Activated CD4-positive, alpha-beta memory T cell treated with anti-CD3 and anti-CD28 coated beads, Interleukin-2, amount 10 ng/mL, durations not matched to agents 7 days and 5 days (primary cell): ENCODE data around the gene KLRK1. TPM values are rescaled to one million over a fixed set of nuclear protein-coding genes. Genes with fewer than 3 reads are reported as not detected.
"Not testable (repeated sequence)": the region's sequence is repeated elsewhere in the genome, so short reads cannot be mapped to it uniquely, and the experiment has no call there.

ENCODE experiments used
- CTCF ChIA-PET: fragments of 350-600 bp; sonication (Branson Sonifier 250); formaldehyde crosslinking; loops from one replicate; lab custom pipeline; 2021; ENCODE audit warnings: antibody characterized with exemption, inconsistent platforms; lab: Charles Lee
- POLR2A ChIA-PET: fragments of 350-600 bp; sonication (Branson Sonifier 250); formaldehyde crosslinking; loops from one replicate; lab custom pipeline; 2021; ENCODE audit warnings: antibody characterized with exemption; lab: Charles Lee
- DNase-seq: peaks from one replicate; pipeline ENCODE4 v3.0.0-alpha.2; 2020
- H3K27ac Mint-ChIP-seq: one replicate; pipeline ENCODE4 v1.8.0; 2021; ENCODE audit warnings: mild to moderate bottlenecking, mixed read lengths
- H3K27me3 Mint-ChIP-seq: one replicate; pipeline ENCODE4 v1.8.0; 2021; ENCODE audit warnings: mixed read lengths
- H3K36me3 Mint-ChIP-seq: one replicate; pipeline ENCODE4 v1.8.0; 2021; ENCODE audit warnings: low read depth, mixed read lengths
- H3K4me1 Mint-ChIP-seq: one replicate; pipeline ENCODE4 v1.8.0; 2021; ENCODE audit warnings: mixed read lengths
- H3K4me3 Mint-ChIP-seq: one replicate; pipeline ENCODE4 v1.8.0; 2021; ENCODE audit warnings: mild to moderate bottlenecking, mixed read lengths
- H3K9me3 Mint-ChIP-seq: one replicate; pipeline ENCODE4 v1.8.0; 2021; ENCODE audit warnings: mixed read lengths
- total RNA-seq, 2 experiments: library from RNA; stranded (reverse); gene quantifications; one replicate each; pipeline ENCODE4 v1.2.3, GENCODE V29; 2021

The KLRK1 gene
- total RNA-seq, 2 experiments from 2014 or later: 0.43 to 0.93 TPM

GRCh38 chr12:10381928-10382628 is 7.8 kb downstream of the KLRK1 start:
- H3K9me3 Mint-ChIP-seq: no peaks in the 10 kb centered on the region
- H3K4me1 Mint-ChIP-seq: no peaks in the 10 kb centered on the region
- DNase-seq: no peak
- H3K36me3 Mint-ChIP-seq: no peaks in the 10 kb centered on the region
- ChIA-PET POLR2A (no interaction called here), CTCF (no interaction called here)
- H3K27ac Mint-ChIP-seq: no peak overlapping the region
- H3K27me3 Mint-ChIP-seq: peaks cover 20% of the 10 kb centered on the region
- H3K4me3 Mint-ChIP-seq: no peak overlapping the region

GRCh38 chr12:10378737-10379136 is 11.1 kb downstream of the KLRK1 start:
- H3K27ac Mint-ChIP-seq, H3K36me3 Mint-ChIP-seq, H3K4me3 Mint-ChIP-seq, POLR2A ChIA-PET, H3K9me3 Mint-ChIP-seq, H3K4me1 Mint-ChIP-seq, CTCF ChIA-PET, DNase-seq: not testable (repeated sequence)
- peaks cover 17% of the 10 kb centered on the region for H3K27me3 Mint-ChIP-seq

GRCh38 chr12:10374624-10375018 is 15.2 kb downstream of the KLRK1 start:
- no peak overlapping the region for H3K27ac Mint-ChIP-seq
- H3K4me1 Mint-ChIP-seq: peaks cover 7% of the 10 kb centered on the region
- no peaks in the 10 kb centered on the region for H3K9me3 Mint-ChIP-seq
- ChIA-PET POLR2A (no interaction called here), CTCF (no interaction called here)
- no peaks in the 10 kb centered on the region for H3K36me3 Mint-ChIP-seq
- peaks cover 14% of the 10 kb centered on the region for H3K27me3 Mint-ChIP-seq
- no peak overlapping the region for H3K4me3 Mint-ChIP-seq
- DNase-seq: no peak

- H3K36me3 Mint-ChIP-seq: peaks cover 6% of the 10 kb centered on the region
- peaks cover 5% of the 10 kb centered on the region for H3K9me3 Mint-ChIP-seq
- ChIA-PET POLR2A (no interaction called here), CTCF (no interaction called here)
- no peak overlapping the region for H3K27ac Mint-ChIP-seq
- no peak overlapping the region for H3K4me3 Mint-ChIP-seq
- no peak for DNase-seq
- peaks cover 7% of the 10 kb centered on the region for H3K4me1 Mint-ChIP-seq
- H3K27me3 Mint-ChIP-seq: peaks cover 24% of the 10 kb centered on the region
These were observed 17.3 kb downstream of the KLRK1 start for GRCh38 chr12:10372559-10372958.

- DNase-seq, CTCF ChIA-PET, H3K27ac Mint-ChIP-seq, H3K9me3 Mint-ChIP-seq, H3K4me1 Mint-ChIP-seq, POLR2A ChIA-PET, H3K4me3 Mint-ChIP-seq, H3K36me3 Mint-ChIP-seq: not testable (repeated sequence)
- H3K27me3 Mint-ChIP-seq: peaks cover 26% of the 10 kb centered on the region
These were observed 17.8 kb downstream of the KLRK1 start for GRCh38 chr12:10371893-10372535.

GRCh38 chr12:10369557-10370415 is 20.1 kb downstream of the KLRK1 start:
- Mint-ChIP-seq H3K4me1 (peaks cover 7% of the 10 kb centered on the region), H3K27ac (no peak overlapping the region), H3K4me3 (no peak overlapping the region), H3K27me3 (peaks cover 25% of the 10 kb centered on the region), H3K9me3 (peaks cover 5% of the 10 kb centered on the region), H3K36me3 (peaks cover 6% of the 10 kb centered on the region)
- ChIA-PET POLR2A (no interaction called here), CTCF (no interaction called here)
- DNase-seq: no peak

- CTCF ChIA-PET: no interaction called here
- Mint-ChIP-seq H3K4me1 (peaks cover 7% of the 10 kb centered on the region), H3K27ac (no peak overlapping the region), H3K9me3 (peaks cover 5% of the 10 kb centered on the region), H3K4me3 (no peak overlapping the region), H3K27me3 (peaks cover 23% of the 10 kb centered on the region), H3K36me3 (peaks cover 6% of the 10 kb centered on the region)
- POLR2A ChIA-PET: no interaction called here
- DNase-seq: no peak
These were observed 21.4 kb downstream of the KLRK1 start for GRCh38 chr12:10368206-10369171.

GRCh38 chr12:10367714-10368113 is 22.1 kb downstream of the KLRK1 start:
- H3K9me3 Mint-ChIP-seq, H3K27ac Mint-ChIP-seq, DNase-seq, H3K4me1 Mint-ChIP-seq, H3K4me3 Mint-ChIP-seq, H3K36me3 Mint-ChIP-seq, POLR2A ChIA-PET: not testable (repeated sequence)
- CTCF ChIA-PET: interaction anchor here (1.8 kb wide), 1 partner anchor 132 kb away, joined by 5 read pairs; no protein-coding TSS in a partner anchor
- H3K27me3 Mint-ChIP-seq: peaks cover 22% of the 10 kb centered on the region

GRCh38 chr12:10366875-10367274 is 23.0 kb downstream of the KLRK1 start:
- CTCF ChIA-PET: interaction anchor here (1.8 kb wide), 1 partner anchor 131 kb away, joined by 5 read pairs; no protein-coding TSS in a partner anchor

GRCh38 chr12:10365696-10366405 is 24.0 kb downstream of the KLRK1 start:
- Mint-ChIP-seq H3K27me3 (peaks cover 34% of the 10 kb centered on the region), H3K9me3 (peaks cover 5% of the 10 kb centered on the region), H3K27ac (no peak overlapping the region), H3K4me1 (no peaks in the 10 kb centered on the region), H3K36me3 (peaks cover 6% of the 10 kb centered on the region), H3K4me3 (no peak overlapping the region)
- no peak for DNase-seq
- ChIA-PET POLR2A (interaction anchor here (0.9 kb wide), 1 partner anchor 608 kb away, joined by 3 read pairs; no protein-coding TSS in a partner anchor), CTCF (interaction anchor here (0.7 to 1.8 kb wide), 3 partner anchors 130 to 213 kb away, joined by 3 to 5 read pairs (median 3); no protein-coding TSS in a partner anchor)

More at GRCh38 chr12:10366875-10367274, 23.0 kb downstream of the KLRK1 start:
- no peak overlapping the region for H3K27ac Mint-ChIP-seq
- H3K36me3 Mint-ChIP-seq: peaks cover 6% of the 10 kb centered on the region
- peaks cover 5% of the 10 kb centered on the region for H3K9me3 Mint-ChIP-seq
- H3K4me3 Mint-ChIP-seq: no peak overlapping the region
- peaks cover 28% of the 10 kb centered on the region for H3K27me3 Mint-ChIP-seq
- no peak for DNase-seq
- POLR2A ChIA-PET: no interaction called here
- H3K4me1 Mint-ChIP-seq: no peaks in the 10 kb centered on the region

- Mint-ChIP-seq H3K4me1 (no peaks in the 10 kb centered on the region), H3K27me3 (peaks cover 40% of the 10 kb centered on the region), H3K36me3 (peaks cover 6% of the 10 kb centered on the region), H3K27ac (no peak overlapping the region), H3K4me3 (no peak overlapping the region), H3K9me3 (peaks cover 5% of the 10 kb centered on the region)
- POLR2A ChIA-PET: interaction anchor here (0.9 kb wide), 1 partner anchor 607 kb away, joined by 3 read pairs; no protein-coding TSS in a partner anchor
- CTCF ChIA-PET: interaction anchor here (0.7 kb wide), 1 partner anchor 213 kb away, joined by 3 read pairs; no protein-coding TSS in a partner anchor
- peak; percentile 61 for DNase-seq
These were observed 24.8 kb downstream of the KLRK1 start for GRCh38 chr12:10364815-10365622.
